ENCODE measurements around the gene FBXO4.
"Not testable (repeated sequence)": the region's sequence is repeated elsewhere in the genome, so short reads cannot be mapped to it uniquely, and the experiment has no call there.

FBXO4 gene

GRCh38 chr5:41927604-41928003, 2.5 kb downstream of the FBXO4 start:
- Histone ChIP-seq H3K9me3 (ENCODE audit: low read length) (no peaks in the 10 kb centered on the region), H3K27ac (ENCODE audit: low read depth, low read length) (no peak overlapping the region), H3K9ac (ENCODE audit: low read length) (no peak overlapping the region), H3K4me1 (ENCODE audit: insufficient read depth, low read length) (peaks cover 9% of the 10 kb centered on the region), H3K4me3 (ENCODE audit: low read depth in 1 of 2, low read length in 2 of 2) (no peak overlapping the region), H3K36me3 (ENCODE audit: insufficient read depth, low read length) (no peaks in the 10 kb centered on the region), H3K27me3 (ENCODE audit: control insufficient read depth in 1 of 2, insufficient read depth in 2 of 2, low read length in 2 of 2) (no peaks in the 10 kb centered on the region)

GRCh38 chr5:41929035-41929434, 4.0 kb downstream of the FBXO4 start:
- Histone ChIP-seq H3K9ac (ENCODE audit: low read length) (no peak overlapping the region), H3K9me3 (ENCODE audit: low read length) (no peaks in the 10 kb centered on the region), H3K4me3 (ENCODE audit: low read depth in 1 of 2, low read length in 2 of 2) (no peak overlapping the region), H3K27me3 (ENCODE audit: control insufficient read depth in 1 of 2, insufficient read depth in 2 of 2, low read length in 2 of 2) (no peaks in the 10 kb centered on the region), H3K27ac (ENCODE audit: low read depth, low read length) (no peak overlapping the region), H3K36me3 (ENCODE audit: insufficient read depth, low read length) (no peaks in the 10 kb centered on the region), H3K4me1 (ENCODE audit: insufficient read depth, low read length) (peaks cover 8% of the 10 kb centered on the region)

DNA sequence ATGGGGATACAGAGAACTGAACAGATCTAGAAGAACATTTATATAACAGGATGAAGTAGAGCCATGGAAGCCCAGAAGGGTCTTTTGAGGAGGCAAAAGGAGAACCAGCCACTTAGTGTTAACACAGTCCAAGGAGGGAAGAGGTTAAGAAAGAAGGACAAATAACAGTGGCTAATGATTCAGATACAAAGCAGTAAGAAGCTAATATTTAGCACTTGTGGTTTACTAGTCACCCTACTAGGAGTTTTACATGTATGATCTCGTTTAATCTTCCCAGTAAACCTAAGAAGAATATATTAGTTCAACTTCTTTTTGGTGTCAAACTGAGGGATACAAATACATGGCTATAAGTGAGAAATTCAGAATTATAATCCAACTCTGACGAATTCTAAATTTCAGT, 7.7 kb downstream of the FBXO4 start:
- H3K27me3 ChIP-seq (ENCODE audit: control insufficient read depth in 1 of 2, insufficient read depth in 2 of 2, low read length in 2 of 2) = no peaks in the 10 kb centered on the region
- no peak overlapping the region for H3K4me3 ChIP-seq (ENCODE audit: low read depth in 1 of 2, low read length in 2 of 2)
- no peak overlapping the region for H3K27ac ChIP-seq (ENCODE audit: low read depth, low read length)
- H3K36me3 ChIP-seq (ENCODE audit: insufficient read depth, low read length) = no peaks in the 10 kb centered on the region
- no peaks in the 10 kb centered on the region for H3K4me1 ChIP-seq (ENCODE audit: insufficient read depth, low read length)
- H3K9me3 ChIP-seq (ENCODE audit: low read length) = no peaks in the 10 kb centered on the region
- no peak overlapping the region for H3K9ac ChIP-seq (ENCODE audit: low read length)

- no peaks in the 10 kb centered on the region for H3K9me3 ChIP-seq (ENCODE audit: low read length)
These were observed 10.5 kb downstream of the FBXO4 start for GRCh38 chr5:41935544-41935943.

DNA sequence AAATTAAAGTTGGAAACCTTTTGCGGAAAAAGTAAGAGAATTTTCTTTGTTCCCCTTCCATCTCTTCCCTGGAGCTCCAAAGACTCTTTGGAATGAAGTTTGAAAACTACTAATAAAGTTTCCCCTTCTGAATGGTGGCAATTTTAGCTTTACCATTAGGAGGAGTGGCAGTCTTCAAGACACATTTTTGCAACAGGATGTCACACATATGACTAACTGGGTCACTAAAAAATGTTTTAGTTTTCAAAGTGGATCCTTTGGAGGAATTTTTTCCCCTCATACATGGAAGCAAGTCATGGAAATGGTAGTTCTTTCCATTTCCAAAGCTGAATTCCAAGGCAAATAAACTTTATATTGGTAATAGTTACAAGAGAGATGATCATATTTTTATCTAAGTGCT, 15.6 kb downstream of the FBXO4 start:
- Histone ChIP-seq H3K9me3 (ENCODE audit: low read length) (no peaks in the 10 kb centered on the region), H3K27ac (ENCODE audit: low read depth, low read length) (no peak overlapping the region), H3K27me3 (ENCODE audit: control insufficient read depth in 1 of 2, insufficient read depth in 2 of 2, low read length in 2 of 2) (no peaks in the 10 kb centered on the region), H3K9ac (ENCODE audit: low read length) (no peak overlapping the region), H3K4me3 (ENCODE audit: low read depth in 1 of 2, low read length in 2 of 2) (no peak overlapping the region), H3K36me3 (ENCODE audit: insufficient read depth, low read length) (peaks cover 6% of the 10 kb centered on the region), H3K4me1 (ENCODE audit: insufficient read depth, low read length) (no peaks in the 10 kb centered on the region)

More at GRCh38 chr5:41935544-41935943, 10.5 kb downstream of the FBXO4 start:
- no peak overlapping the region for H3K4me3 ChIP-seq (ENCODE audit: low read depth in 1 of 2, low read length in 2 of 2)
- no peaks in the 10 kb centered on the region for H3K4me1 ChIP-seq (ENCODE audit: insufficient read depth, low read length)
- H3K36me3 ChIP-seq (ENCODE audit: insufficient read depth, low read length) = peaks cover 6% of the 10 kb centered on the region
- no peaks in the 10 kb centered on the region for H3K27me3 ChIP-seq (ENCODE audit: control insufficient read depth in 1 of 2, insufficient read depth in 2 of 2, low read length in 2 of 2)
- H3K9ac ChIP-seq (ENCODE audit: low read length) = no peak overlapping the region
- no peak overlapping the region for H3K27ac ChIP-seq (ENCODE audit: low read depth, low read length)

GRCh38 chr5:41945332-41945955, 20.4 kb downstream of the FBXO4 start:
- H3K4me1 ChIP-seq (ENCODE audit: insufficient read depth, low read length); H3K27me3 ChIP-seq (ENCODE audit: control insufficient read depth in 1 of 2, insufficient read depth in 2 of 2, low read length in 2 of 2); H3K36me3 ChIP-seq (ENCODE audit: insufficient read depth, low read length); H3K9ac ChIP-seq (ENCODE audit: low read length); H3K27ac ChIP-seq (ENCODE audit: low read depth, low read length); H3K4me3 ChIP-seq (ENCODE audit: low read depth in 1 of 2, low read length in 2 of 2); H3K9me3 ChIP-seq (ENCODE audit: low read length): not testable (repeated sequence)

DNA sequence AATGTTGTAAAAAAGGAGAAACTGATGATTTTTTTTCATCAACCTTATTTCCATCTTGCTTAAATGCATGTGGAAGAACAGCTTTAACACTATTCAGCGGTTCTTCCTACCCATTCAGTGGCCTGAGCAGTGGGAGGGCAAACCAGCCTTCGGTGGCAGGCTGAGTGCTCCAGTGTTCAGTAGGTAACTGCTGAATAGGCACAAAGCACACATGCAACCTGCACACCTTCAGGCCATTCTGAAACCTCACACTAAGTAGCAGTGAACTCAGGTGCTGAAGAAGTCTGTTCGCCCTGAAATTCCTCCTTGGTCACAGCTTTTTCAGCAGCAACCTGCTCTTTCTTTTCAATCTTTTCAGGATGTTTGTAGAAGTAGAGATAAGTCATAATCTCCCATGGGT, 26.1 kb downstream of the FBXO4 start:
- H3K27ac ChIP-seq (ENCODE audit: low read depth, low read length) = no peak overlapping the region
- H3K4me1 ChIP-seq (ENCODE audit: insufficient read depth, low read length) = no peaks in the 10 kb centered on the region
- H3K9me3 ChIP-seq (ENCODE audit: low read length) = no peaks in the 10 kb centered on the region
- H3K36me3 ChIP-seq (ENCODE audit: insufficient read depth, low read length) = no peaks in the 10 kb centered on the region
- H3K27me3 ChIP-seq (ENCODE audit: control insufficient read depth in 1 of 2, insufficient read depth in 2 of 2, low read length in 2 of 2) = no peaks in the 10 kb centered on the region
- H3K4me3 ChIP-seq (ENCODE audit: low read depth in 1 of 2, low read length in 2 of 2) = no peak overlapping the region
- H3K9ac ChIP-seq (ENCODE audit: low read length) = no peak overlapping the region

DNA sequence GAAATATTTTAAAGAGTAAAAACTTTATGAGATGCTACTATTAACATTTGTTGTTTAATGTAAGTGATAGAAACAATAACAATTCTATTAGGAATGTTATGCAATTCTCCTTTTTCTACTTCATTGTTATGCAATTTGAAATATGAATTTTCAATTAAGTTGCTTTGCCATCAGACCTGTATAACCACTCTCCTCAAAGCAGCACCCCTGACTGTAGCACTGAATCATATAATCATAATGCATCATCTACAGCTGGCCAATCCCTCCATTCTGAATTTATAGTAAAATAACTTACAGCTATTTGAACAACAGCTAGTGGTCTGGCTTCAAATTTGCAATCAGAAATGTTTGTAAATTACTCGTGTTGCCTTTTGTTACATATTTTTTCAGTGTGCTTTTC, 29.2 kb downstream of the FBXO4 start:
- no peaks in the 10 kb centered on the region for H3K4me1 ChIP-seq (ENCODE audit: insufficient read depth, low read length)
- no peak overlapping the region for H3K27ac ChIP-seq (ENCODE audit: low read depth, low read length)
- H3K36me3 ChIP-seq (ENCODE audit: insufficient read depth, low read length) = no peaks in the 10 kb centered on the region
- no peaks in the 10 kb centered on the region for H3K9me3 ChIP-seq (ENCODE audit: low read length)
- no peak overlapping the region for H3K4me3 ChIP-seq (ENCODE audit: low read depth in 1 of 2, low read length in 2 of 2)
- no peaks in the 10 kb centered on the region for H3K27me3 ChIP-seq (ENCODE audit: control insufficient read depth in 1 of 2, insufficient read depth in 2 of 2, low read length in 2 of 2)
- no peak overlapping the region for H3K9ac ChIP-seq (ENCODE audit: low read length)

- H3K4me1 ChIP-seq (ENCODE audit: insufficient read depth, low read length) = no peaks in the 10 kb centered on the region
- H3K9ac ChIP-seq (ENCODE audit: low read length) = no peak overlapping the region
- no peaks in the 10 kb centered on the region for H3K36me3 ChIP-seq (ENCODE audit: insufficient read depth, low read length)
- H3K27me3 ChIP-seq (ENCODE audit: control insufficient read depth in 1 of 2, insufficient read depth in 2 of 2, low read length in 2 of 2) = no peaks in the 10 kb centered on the region
- no peak overlapping the region for H3K4me3 ChIP-seq (ENCODE audit: low read depth in 1 of 2, low read length in 2 of 2)
- no peak overlapping the region for H3K27ac ChIP-seq (ENCODE audit: low read depth, low read length)
- H3K9me3 ChIP-seq (ENCODE audit: low read length) = no peaks in the 10 kb centered on the region
These were observed 30.4 kb downstream of the FBXO4 start for GRCh38 chr5:41955432-41956024.

DNA sequence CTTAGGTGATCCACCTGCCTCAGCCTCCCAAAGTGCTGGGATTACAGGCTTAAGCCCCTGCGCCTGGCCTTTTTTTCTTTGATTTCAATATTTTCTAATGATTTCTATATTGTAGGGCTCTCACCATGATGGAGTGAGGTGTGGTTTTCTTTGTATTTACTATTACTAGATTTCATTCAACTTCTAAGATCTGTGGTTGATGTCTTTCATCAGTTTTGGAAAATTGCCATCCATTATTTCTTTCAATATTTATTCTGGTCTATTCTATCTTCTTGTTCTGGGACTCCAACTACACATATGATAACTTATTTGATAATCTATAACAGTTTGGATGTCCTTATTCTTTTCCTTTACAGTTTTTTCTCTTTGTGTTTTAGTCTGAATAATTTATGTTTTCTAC, 31.9 kb downstream of the FBXO4 start:
- no peaks in the 10 kb centered on the region for H3K27me3 ChIP-seq (ENCODE audit: control insufficient read depth in 1 of 2, insufficient read depth in 2 of 2, low read length in 2 of 2)
- no peaks in the 10 kb centered on the region for H3K36me3 ChIP-seq (ENCODE audit: insufficient read depth, low read length)
- H3K9me3 ChIP-seq (ENCODE audit: low read length) = peaks cover 5% of the 10 kb centered on the region
- H3K27ac ChIP-seq (ENCODE audit: low read depth, low read length) = no peak overlapping the region
- no peak overlapping the region for H3K4me3 ChIP-seq (ENCODE audit: low read depth in 1 of 2, low read length in 2 of 2)
- H3K4me1 ChIP-seq (ENCODE audit: insufficient read depth, low read length) = no peaks in the 10 kb centered on the region
- no peak overlapping the region for H3K9ac ChIP-seq (ENCODE audit: low read length)

- Histone ChIP-seq H3K27me3 (ENCODE audit: control insufficient read depth in 1 of 2, insufficient read depth in 2 of 2, low read length in 2 of 2) (no peaks in the 10 kb centered on the region), H3K27ac (ENCODE audit: low read depth, low read length) (no peak overlapping the region), H3K4me3 (ENCODE audit: low read depth in 1 of 2, low read length in 2 of 2) (no peak overlapping the region), H3K4me1 (ENCODE audit: insufficient read depth, low read length) (no peaks in the 10 kb centered on the region), H3K9me3 (ENCODE audit: low read length) (peaks cover 5% of the 10 kb centered on the region), H3K9ac (ENCODE audit: low read length) (no peak overlapping the region), H3K36me3 (ENCODE audit: insufficient read depth, low read length) (no peaks in the 10 kb centered on the region)
These were observed 35.4 kb downstream of the FBXO4 start for GRCh38 chr5:41960481-41960880.

- Histone ChIP-seq H3K9ac (ENCODE audit: low read length) (no peak overlapping the region), H3K27ac (ENCODE audit: low read depth, low read length) (no peak overlapping the region), H3K27me3 (ENCODE audit: control insufficient read depth in 1 of 2, insufficient read depth in 2 of 2, low read length in 2 of 2) (no peaks in the 10 kb centered on the region), H3K9me3 (ENCODE audit: low read length) (peaks cover 5% of the 10 kb centered on the region), H3K36me3 (ENCODE audit: insufficient read depth, low read length) (no peaks in the 10 kb centered on the region), H3K4me3 (ENCODE audit: low read depth in 1 of 2, low read length in 2 of 2) (no peak overlapping the region), H3K4me1 (ENCODE audit: insufficient read depth, low read length) (no peaks in the 10 kb centered on the region)
These were observed 36.7 kb downstream of the FBXO4 start for GRCh38 chr5:41961736-41962135.

Measured in muscle layer of colon (tissue), 2 donors.